GM18507 (cell line): ENCODE data around the gene ZNF831.

Source experiments
- DNase-seq: peaks from one replicate; pipeline ENCODE4 v3.0.0; 2011; ENCODE audit warnings: low read depth; ENCODE audit not compliant: insufficient read length; ENCODE audit errors: extremely low spot score
- FAIRE-seq: peaks from 2 replicates; lab custom pipeline; 2011; peaks lifted over from hg19 to GRCh38; lab: Jason Lieb, UNC

ZNF831 gene

DNA sequence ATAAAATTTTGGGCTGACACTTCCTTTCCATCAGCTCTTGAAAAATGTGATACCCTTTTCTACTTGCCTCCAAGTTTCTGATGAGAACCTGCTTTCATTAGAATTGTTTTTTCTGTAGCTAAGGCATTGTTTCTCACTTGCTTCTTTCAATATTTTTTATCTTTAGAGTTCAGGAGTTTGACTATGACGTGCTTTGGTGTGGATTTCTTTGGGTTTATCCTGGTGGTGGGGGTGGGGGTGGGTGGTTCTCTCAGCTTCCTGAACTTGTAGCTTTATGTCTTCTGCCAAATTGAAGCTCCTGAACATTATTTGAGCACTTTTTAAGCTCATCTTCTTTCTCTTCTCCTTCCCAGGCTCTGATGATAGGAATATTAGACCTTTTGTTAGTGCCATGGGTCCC is 11.4 kb downstream of the ZNF831 start:
- FAIRE-seq (no peak), DNase-seq (no peak)

DNA sequence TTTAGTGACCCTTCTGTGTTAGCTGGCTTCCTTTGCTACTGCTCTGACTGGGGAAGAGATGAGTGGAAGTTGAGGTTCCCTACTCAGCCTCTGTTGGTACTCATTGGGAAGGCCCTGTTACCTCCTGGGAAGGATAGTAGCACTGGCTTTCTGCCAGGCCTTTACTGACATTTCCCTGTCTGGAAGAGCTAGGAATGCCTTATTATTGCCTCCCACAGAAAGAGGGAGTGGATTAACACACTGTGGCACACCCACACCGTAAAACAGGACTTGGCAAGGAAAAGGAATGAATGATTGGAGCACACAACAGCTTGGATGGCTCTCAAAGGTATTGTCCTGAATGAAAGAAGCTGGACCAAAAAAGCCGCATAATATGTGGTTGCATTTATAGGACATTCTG is 12.2 kb downstream of the ZNF831 start:
- FAIRE-seq (no peak), DNase-seq (no peak)

DNA sequence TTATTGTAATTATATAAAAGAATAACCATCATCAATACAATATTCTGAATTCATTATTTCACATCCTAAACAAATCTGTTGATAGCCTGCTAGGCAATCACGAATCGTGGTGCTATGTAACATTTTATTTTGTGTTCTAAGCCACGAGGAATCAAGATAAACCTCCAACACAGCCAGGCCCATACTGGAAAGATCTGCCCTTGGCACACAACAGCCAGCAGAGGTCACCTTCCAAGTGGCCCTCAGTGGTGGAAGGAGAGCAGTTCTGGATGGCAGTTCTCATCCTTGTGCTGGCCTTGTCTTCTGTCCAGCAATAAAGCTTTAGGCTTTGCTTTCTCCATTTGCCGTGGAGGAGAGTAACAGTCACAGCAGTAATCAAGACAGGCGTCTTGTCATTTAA is 13.2 kb downstream of the ZNF831 start:
- DNase-seq, result no peak
- no peak for FAIRE-seq

DNA sequence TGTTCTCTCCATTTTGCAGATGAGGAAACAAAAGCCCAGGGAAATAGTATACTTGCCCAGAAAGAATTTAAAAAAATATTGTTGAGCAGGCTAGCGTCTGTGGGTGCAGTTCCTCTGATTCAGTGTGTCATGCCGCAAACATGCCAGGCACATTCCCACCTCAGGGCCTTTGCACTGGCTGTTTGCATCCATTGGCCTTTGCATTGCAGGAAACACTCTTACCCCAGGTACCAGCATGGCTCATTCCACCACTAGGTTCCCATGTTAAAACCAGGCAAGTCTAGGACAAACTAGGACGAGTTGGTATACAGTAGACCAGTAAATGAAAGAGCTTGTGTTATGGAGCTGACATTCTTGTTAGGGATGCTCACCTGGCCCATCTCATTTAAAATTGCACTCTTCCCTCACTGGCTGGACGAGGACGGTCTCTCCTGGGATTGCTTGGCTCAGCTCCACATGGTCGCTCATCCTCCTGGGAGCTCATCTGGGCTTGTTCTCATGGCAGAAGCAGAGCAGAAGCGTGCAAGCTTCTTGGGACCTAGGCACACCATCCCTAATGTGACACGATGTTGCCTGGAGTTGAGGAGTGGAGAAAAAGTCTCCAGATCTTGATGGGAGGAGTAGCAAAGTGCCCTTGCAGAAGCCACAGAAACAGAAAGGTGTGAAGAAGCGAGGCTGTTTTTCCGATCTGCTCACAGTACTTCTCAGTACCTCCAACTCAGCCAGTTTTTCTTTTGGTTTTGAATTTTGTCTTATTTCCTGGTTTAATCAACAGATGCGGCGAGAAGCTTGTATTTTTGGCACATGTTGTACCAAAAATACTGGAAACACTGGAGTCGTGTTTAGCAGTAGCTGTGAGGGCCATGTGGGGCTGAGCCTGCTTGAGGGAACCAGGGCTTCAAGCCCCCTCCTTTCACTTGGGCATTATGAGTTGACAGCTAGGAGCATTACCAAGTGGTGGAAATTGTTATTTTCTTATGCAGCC is 13.9 kb downstream of the ZNF831 start:
- FAIRE-seq, result peak; percentile 83
- DNase-seq, result no peak

DNA sequence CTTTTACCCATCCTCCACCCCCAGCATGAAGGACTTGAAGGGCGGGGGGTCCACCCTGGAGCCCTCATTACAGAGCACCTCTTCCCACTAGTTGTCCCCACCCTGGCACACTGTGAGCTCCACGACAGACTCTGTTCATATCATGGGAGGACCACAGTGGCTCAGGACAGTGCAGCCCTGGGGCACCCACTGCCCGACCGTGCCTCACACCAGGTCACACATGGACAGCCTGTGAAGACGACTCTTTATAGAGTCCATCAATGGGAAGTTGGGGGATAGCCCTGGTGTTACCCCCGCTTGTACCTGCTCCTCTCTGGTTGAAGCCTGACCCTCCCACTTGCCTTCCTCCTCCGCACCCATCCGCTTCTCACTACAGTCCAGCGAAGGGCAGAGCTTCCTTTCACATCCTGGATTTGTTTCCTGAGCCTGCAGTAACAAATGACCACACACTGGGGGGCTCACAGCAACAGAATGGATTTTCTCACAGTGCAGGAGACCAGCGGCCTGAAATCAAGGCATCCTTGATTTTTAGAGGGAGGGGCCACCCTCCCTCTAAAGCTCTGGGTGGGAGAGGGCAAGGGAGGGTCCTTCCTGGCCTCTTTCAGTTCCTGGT is 15.5 kb downstream of the ZNF831 start:
- no peak for DNase-seq
- no peak for FAIRE-seq

DNA sequence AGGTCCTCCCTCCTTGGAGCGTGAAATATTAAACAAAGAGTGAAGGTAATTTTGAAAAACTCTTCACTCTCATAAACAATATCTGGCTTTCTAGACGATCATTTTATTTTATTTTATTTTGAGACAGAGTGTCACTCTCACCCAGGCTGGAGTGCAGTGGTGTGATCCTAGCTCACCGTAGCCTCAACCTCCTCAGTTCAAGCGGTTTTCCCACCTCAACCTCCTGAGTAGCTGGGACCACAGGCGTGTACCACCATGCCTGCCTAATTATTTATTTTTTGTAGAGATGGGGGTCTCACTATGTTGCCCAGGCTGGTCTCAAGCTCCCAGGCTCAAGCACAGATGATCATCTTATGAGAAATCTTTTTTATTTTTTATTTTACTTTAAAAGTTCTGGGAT is 16.4 kb downstream of the ZNF831 start:
- FAIRE-seq (no peak), DNase-seq (no peak)

DNA sequence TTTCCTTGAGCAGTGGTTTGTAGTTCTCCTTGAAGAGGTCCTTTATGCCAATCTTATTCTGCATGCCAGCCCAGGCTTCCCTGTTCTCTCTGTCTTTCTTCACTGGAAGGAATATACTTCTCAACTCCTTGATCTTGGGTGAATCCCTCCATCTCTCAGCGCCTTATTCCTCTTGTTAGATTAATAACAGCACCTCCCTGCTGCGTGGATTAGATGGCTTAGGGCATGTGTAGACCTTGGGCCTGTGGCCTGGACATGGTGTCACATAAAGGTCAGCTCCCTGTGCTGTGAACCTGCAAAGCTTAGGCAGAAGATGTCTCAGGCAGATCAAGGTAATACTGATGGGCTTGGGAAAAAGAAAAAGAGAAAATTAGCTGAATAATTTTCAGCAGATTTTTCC is 18.3 kb downstream of the ZNF831 start:
- no peak for FAIRE-seq
- no peak for DNase-seq

DNA sequence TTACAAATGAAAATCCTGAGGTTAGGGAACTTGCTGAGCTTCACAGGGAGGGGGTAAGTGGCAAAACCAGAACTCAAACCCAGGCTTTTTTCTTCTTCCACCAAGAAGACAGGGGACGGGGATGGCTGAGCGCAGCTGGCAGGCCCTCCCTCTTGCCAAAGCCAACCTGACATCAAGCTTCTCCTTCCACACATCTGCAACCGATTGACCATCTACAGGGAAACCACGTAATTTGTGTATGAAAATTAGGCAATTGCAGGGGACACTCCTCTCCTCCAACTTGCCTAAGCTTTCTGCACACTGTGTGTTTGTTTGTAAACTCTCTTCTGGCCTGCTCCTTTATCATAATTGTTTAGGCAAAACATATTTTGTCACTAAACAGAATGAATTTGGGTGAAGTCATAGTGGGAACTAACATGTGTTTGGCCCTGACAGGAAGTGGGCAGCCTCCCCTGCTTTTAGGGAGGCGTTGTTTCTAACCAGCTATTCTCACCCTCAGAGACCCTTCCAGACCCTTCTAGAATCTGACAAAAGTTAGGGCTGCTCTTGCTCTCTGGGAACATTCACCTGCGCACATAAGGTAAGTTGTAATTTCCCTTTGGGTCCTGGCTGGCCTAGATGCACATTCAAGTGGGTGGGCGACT is 18.9 kb downstream of the ZNF831 start:
- DNase-seq, result no peak
- FAIRE-seq, result peak; percentile 81

DNA sequence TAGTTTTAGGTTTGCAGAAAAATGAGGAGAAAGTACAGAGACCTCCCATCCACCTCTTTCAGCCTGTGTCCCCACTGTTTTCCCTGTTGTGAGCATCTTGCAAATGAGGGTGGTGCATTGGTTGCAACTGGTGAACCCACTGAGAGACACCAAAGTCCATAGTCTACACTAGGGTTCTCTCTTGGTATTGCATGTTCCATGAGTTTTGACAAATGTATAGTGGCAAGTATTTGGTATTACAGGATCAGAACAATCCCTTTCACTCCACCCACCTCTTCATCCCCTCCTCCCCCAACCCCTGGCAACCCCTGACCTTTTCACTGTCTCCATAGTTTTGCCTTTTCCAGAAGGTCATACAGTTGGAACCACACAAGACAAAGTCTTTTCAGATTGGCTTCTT is 20.1 kb downstream of the ZNF831 start:
- DNase-seq (no peak), FAIRE-seq (no peak)

DNA sequence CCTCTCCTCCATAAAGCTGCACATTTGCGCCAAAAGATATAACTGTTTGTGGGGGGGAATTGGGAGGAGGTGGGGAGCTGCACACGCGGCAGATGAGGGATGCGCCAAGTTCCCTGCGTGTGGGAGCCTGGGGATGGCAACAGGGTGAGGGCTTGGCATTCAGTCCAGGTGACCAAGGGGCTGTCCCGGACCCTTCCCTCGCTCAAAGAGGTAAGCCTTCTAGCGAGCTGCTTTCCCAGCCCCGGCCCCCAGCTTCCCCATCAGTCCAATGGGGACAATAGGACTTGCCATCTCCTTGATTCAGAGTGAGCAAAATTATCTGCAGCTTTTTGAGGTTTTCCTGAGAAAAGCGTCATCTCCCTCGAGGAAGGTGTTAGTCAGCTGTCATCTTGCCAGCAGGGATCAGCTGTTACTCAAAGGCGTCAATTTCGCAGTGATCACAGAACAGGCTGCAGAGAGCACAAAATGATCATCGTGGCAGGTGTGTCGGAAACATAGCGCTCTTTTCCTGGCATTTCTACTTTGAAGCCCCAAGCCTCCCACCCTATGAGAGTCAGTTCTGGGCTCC is 21.3 kb downstream of the ZNF831 start:
- no peak for FAIRE-seq
- DNase-seq, result no peak

DNA sequence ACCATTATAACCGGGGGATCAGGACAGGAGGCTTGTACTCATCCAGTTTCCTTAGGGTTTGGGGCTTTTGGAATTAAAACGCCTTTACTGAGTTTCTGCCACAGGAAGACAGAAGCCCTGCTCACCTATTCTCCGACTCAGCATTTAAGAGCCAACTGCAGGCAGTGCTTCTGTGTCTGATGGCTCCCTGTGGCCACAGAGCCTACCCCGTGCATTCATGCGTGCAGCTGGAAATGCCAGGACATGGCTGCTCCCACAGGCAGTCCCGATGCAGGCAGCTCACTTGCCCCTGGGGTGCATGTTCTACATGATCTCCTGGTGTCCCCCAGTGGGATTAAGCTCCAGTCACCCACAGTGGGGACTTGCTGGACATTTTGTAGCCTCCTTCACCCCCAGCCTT is 22.2 kb downstream of the ZNF831 start:
- FAIRE-seq (no peak), DNase-seq (no peak)

DNA sequence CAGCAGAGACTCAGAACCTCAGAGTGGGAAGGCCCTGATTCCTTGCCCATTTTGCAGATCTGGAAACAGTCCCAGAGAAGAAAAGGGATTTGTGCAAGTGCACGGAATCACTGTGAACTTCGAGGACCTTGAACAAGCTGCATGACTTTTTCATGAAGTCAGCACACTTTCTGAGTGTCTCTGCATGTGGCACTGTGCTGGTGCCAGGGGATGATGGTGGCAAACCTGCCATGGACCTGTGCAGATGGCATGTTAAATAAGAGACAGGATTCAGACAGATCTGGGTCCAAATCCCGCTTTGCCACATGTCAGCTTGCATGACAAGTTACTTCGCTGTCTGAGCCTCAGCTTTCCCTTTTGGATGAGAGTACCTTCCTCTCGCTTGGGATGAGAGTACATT is 26.8 kb downstream of the ZNF831 start:
- no peak for FAIRE-seq
- no peak for DNase-seq

DNA sequence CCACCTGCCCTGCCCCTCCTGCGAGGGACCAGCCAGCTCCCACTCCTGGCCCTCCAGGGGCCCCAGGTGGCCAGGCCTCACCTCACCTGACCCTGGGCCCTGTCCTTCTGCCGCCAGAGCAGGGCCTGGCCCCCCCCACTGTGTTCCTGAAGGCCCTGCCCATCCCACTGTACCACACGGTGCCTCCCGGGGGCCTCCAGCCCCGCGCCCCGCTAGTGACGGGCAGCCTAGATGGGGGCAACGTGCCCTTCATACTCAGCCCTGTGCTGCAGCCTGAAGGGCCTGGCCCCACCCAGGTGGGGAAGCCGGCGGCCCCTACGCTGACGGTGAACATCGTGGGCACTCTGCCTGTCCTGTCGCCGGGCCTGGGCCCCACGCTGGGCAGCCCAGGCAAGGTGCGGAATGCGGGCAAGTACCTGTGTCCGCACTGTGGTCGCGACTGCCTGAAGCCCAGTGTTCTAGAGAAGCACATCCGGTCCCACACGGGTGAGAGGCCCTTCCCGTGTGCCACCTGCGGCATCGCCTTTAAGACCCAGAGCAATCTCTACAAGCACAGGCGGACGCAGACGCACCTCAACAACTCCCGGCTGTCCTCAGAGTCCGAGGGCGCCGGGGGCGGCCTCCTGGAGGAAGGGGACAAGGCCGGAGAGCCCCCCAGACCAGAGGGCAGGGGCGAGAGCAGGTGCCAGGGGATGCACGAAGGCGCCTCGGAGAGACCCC is 27.6 kb downstream of the ZNF831 start:
- DNase-seq (no peak), FAIRE-seq (no peak)

DNA sequence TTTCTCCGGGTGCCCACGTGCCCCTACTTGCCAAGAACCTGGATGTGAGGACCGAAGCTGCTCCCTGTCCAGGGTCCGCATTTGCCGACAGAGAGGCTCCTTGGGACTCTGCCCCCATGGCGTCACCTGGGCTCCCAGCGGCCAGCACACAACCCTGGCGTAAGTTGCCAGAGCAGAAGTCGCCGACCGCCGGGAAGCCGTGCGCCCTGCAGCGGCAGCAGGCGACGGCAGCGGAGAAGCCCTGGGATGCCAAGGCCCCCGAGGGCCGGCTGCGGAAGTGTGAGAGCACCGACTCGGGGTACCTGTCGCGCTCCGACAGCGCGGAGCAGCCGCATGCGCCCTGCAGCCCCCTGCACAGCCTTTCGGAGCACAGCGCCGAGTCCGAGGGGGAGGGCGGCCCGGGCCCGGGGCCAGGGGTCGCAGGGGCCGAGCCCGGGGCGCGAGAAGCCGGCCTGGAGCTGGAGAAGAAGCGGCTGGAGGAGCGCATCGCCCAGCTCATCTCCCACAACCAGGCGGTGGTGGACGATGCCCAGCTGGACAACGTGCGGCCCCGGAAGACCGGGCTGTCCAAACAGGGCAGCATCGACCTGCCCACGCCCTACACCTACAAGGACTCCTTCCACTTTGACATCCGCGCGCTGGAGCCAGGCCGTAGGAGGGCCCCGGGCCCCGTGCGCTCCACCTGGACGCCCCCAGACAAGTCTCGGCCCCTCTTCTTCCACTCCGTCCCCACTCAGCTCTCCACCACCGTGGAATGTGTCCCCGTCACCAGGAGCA is 28.3 kb downstream of the ZNF831 start:
- no peak for FAIRE-seq
- no peak for DNase-seq

DNA sequence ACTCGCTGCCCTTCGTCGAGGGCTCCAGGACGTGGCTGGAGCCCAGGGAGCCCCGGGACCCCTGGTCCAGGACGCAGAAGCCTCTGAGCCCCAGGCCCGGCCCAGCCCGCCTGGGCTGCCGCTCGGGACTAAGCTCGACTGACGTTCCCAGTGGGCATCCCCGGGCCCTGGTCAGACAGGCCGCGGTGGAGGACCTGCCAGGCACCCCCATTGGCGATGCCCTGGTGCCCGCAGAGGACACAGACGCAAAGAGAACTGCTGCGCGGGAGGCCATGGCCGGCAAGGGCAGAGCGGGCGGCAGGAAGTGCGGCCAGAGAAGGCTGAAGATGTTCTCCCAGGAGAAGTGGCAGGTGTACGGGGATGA is 28.9 kb downstream of the ZNF831 start:
- no peak for DNase-seq
- FAIRE-seq, result no peak

DNA sequence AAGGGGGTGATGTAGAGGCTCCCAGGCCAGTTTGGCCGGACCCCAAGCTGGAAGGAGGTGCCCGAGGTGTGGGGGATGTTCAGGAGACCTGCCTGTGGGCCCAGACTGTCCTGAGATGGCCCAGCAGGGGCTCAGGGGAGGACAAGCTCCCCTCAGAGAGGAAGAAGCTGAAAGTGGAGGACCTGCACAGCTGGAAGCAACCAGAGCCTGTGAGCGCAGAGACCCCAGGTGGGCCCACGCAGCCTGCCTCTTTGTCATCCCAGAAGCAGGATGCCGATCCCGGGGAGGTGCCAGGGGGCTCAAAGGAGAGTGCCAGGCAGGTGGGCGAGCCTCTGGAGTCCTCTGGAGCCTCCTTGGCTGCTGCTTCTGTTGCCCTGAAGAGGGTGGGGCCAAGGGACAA is 29.7 kb downstream of the ZNF831 start:
- FAIRE-seq, result no peak

DNA sequence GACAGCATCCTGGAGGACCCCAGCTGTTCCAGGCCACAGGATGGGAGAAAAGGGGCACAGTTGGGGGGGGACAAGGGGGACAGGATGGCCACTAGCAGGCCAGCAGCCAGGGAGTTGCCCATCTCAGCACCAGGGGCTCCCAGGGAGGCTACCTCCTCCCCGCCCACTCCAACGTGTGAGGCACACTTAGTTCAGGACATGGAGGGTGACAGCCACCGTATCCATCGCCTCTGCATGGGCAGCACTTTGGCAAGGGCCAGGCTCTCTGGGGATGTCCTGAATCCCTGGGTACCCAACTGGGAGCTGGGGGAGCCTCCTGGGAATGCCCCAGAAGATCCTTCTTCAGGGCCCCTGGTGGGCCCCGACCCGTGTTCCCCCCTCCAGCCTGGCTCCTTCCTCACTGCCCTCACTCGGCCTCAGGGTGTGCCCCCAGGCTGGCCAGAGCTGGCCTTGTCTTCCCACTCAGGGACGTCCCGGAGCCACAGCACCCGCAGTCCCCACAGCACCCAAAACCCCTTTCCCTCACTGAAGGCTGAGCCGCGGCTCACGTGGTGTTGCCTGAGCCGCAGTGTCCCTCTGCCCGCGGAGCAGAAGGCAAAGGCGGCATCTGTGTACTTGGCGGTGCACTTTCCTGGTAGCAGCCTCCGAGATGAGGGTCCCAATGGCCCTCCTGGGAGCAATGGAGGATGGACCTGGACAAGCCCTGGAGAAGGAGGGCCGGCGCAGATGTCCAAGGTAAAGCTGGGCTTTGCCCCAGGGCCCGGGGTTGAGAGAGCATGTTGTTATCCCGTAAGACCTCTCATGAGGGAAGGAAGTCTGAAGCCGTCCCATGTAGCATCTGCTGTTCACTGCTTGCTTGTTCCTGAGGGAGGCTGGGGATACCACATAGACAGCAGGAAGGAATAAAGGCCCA is 30.7 kb downstream of the ZNF831 start:
- DNase-seq (no peak), FAIRE-seq (no peak)

More for the DNA sequence above, 29.7 kb downstream of the ZNF831 start:
- no peak for DNase-seq
